GM19467 (cell line): ENCODE measurements around the gene ACAT2.
"Not testable (repeated sequence)": the region's sequence is repeated elsewhere in the genome, so short reads cannot be mapped to it uniquely, and the experiment has no call there.

ENCODE experiments used
- ATAC-seq: cut with Tn5 transposase; IDR thresholded peaks from one replicate; pipeline ENCODE4 v1.9.1; 2021; ENCODE audit warnings: mild to moderate bottlenecking, moderate library complexity; ENCODE audit not compliant: unreplicated experiment

ACAT2 gene

DNA sequence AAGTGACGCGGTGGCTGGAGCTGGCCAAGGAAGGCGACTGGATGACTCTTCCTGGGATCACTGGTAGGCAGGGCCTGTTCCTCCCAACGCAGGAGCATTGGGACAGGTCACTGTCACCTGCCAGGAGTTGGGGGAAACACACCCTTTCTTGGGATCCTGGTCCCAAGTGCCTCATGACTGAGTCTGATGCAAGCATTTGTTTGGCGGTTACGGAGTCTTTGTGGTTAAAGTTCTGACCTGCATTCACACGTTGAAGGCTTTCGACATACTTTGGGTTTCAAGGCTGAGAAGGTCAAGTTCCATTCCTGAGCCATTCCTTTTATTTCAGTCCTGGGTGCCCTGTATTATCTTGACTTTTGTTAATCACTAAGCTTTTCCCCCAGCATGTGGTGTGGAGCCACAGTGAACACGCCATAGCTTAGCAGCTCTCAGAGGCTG lies 44.2 kb downstream of the ACAT2 start:
- no peak for ATAC-seq

DNA sequence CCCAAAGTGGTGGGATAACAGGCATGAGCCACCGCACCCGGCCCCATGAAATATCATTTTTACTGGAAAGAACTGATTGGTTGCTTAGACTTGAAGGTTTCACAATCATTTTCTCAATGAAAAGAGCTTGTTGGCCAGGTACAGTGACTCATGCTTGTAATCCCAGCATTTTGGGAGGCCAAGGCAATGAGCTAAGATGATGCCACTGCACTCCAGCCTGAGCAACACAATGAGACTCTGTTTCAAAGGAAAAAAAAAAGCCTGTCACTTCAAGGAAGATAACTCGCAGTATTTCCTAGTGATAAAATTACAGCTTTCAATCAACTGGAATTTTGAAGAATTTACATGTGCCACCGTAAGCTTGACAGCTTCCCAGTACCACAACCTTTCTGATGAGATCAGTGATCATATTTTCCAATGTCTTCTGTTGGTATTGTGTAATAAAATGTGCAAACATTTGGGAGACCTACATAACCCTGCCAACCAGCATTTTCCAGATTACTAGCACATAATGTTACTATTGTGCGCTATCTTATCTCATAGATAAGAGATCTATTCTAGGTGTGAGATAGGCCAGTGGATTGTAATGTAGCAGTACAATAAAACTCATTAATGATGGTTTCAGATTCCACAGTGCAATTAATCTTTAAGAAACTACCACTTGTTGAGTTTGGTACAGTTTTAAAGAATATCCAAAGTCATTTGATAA lies 45.5 kb downstream of the ACAT2 start:
- ATAC-seq: no peak

DNA sequence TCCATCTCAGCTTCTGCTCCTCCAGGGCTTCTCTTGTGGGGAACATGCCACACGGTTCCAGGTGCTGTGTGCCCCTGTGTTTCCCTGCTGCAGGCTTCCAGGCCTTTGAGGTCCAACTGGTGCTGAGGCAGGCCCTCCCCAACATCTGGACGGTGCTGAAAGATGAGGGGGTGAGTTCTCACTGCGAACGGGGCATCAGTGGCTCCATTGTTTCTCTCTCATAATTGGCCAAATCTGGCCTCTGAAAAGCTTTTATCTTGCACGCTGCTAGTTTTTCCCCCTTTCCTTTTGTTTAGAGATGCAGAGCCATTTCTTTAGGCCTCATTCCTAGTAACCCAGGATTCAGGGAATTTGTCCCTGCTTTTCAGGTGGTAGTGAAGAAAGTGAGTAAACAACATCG lies 46.8 kb downstream of the ACAT2 start:
- ATAC-seq: no peak

DNA sequence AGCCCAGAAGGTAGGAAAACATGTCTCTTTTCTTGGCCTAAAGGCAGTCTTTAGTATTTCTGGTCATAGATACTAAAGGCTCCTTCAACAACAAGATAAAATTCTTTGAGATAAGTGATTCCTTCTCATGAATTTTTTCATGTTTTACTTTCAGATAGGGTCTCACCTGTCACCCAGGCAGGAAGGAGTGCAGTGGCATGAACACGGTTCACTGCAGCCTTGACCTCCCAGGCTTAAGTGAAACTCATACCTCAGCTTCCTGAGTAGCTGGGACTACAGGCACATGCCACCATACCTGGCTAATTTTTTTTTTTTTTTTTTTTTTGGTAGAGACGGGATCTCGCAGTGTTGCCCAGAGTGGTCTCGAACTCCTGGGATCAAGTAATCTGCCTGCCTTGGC lies 47.3 kb downstream of the ACAT2 start:
- no peak for ATAC-seq

DNA sequence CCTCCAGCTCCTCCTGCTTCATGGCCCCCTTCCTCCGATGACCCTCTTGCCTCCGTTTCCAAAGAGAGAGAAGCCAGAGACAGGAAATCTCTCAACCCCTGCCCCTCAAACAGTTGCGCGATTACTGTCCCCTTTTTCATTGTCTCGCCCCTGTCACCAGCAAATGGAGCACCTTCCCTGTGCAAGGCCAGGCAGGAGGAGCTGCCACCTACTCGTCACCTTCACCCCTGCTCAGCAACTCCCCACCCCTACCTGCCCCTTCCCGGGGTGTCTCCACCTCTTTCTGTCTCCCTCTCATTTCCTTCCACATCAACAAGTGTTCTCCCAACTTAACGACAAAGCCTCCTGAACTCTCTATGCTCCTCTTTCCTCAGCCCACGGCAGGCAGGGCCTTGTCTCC lies 51.9 kb downstream of the ACAT2 start:
- no peak for ATAC-seq

DNA sequence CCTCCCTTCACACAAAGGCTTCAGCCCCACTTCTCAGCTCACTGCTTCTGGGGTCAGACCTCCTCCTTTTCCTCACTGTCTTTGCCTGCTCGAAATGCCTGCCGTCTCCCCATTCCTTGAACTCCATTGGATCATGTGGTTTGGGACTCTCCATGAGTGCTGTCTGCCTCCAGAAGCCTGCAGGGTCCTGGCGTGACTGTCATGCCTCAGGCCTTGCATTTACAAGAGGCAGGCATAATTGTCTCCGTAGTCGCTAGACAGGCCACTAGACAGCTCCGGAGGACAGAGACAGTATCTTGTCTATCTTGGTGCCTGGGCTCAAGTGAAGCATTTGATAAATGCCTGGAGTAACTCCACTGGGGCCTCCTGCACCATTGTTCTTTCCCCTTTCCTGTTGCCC lies 53.6 kb downstream of the ACAT2 start:
- ATAC-seq: no peak

- not testable (repeated sequence) for ATAC-seq
Observed at GRCh38 chr6:159816775-159817174, 54.9 kb downstream of the ACAT2 start.

GRCh38 chr6:159817951-159818739 lies 56.3 kb downstream of the ACAT2 start:
- no peak for ATAC-seq

- ATAC-seq: no peak
Observed at GRCh38 chr6:159819098-159819497, 57.3 kb downstream of the ACAT2 start.

DNA sequence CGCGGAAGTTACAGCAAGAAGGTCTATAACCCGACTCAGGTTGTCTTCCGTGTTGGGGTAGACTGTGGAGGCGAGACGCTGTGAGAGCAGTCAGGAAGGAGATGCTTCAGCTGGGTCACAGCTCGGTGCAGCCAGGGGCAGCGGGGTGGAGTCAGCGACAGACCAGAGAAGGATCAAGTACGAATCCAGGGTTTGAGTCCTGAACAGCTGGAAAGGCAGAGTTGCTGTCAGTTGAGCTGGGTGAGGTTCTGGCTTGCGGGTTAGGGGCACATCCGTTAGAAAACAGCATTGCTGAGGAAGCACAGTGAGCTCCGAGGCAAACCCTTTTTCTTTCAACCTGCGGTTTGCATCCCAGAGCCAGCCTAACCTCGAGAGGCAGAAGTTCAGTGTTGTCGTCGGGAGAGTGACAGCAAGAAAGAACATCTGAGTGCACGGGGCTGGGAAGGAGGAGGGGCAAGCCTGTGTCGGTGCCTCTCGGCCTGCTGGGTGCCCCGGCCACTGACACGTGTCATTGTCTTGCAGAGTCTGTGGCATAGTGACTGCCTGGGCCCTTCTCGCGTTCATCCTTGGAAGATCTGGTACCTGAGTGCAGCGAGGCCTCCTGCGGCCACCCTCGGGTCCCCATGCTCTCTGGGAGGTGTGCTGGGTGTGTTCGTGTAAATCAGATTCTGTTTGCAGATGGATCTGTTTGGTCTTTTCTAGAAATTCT lies 58.2 kb downstream of the ACAT2 start:
- ATAC-seq: peak; percentile 60

GRCh38 chr6:159821122-159821521 lies 59.3 kb downstream of the ACAT2 start:
- no peak for ATAC-seq

DNA sequence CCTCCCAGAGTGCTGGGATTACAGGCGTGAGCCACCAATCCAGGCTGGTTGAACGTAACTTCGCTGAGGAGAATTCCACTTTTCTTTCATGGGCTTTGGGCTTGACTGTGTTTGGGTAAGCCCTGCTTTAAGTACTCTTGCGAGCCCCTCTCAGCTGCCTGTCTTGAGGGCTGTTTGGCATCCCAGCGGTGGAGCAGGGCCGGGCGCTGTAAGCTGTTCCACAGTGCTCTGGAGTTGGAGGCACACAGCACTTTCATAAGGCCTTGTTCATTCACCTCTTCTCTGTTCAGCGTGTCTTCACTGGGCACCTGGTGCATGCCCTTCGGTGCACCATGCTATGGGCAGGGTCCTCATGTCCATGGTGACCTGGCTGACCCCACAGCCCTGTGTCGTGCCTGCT lies 59.9 kb downstream of the ACAT2 start:
- no peak for ATAC-seq

DNA sequence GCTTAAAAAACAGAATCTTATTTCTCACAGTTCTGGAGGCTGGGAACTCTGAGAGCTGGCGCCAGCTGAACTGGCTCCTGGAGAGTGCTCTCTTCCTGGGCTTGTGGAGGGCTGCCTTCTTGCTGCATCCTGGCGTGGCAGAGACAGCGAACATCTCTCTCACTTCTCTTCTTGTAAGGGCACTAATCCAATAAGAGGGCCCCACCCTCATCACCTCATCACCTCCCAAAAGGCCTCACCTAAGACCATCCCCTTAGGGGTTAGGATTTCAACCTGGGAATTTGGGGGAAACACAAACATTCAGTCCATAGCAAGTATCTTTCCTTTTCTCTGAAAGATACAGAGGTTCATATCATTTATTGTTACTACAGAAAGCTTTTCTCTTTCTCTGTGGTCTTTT lies 62.1 kb downstream of the ACAT2 start:
- no peak for ATAC-seq

DNA sequence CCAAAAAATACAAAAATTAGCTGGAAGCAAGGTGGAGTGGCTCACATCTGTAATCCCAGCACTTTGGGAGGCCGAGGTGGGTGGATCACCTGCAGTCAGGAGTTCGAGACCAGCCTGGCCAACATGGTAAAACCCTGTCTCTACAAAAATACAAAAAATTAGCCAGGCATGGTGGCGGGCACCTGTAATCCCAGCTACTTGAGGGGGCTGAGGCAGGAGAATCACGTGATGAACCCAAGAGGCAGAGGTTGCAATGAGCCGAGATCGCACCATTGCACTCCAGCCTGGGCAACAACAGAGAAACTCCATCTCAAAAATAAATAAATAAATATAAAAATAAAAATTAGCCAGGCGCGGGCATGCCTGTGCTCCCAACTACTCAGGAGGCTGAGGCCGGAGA lies 62.8 kb downstream of the ACAT2 start:
- ATAC-seq: not testable (repeated sequence)

DNA sequence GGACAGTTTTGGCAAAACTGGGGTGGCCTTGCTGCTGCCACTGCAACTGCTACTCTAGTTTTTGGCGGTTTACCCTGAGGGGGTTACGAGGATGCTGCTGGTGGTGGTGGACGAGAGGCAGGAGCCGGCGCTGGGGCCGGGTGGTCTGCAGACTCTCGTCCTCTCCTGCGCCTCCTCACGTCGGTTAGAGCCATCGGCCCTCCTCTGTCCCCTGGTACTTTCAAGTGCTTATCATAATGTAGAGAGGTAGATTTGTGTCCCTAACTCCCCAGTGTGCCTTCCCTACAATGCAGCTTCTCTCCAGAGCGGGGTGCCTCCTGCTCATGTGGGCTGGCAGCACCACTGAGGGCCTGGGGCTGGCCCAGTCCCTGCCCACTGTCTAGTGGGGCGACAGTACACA lies 64.2 kb downstream of the ACAT2 start:
- ATAC-seq: no peak

DNA sequence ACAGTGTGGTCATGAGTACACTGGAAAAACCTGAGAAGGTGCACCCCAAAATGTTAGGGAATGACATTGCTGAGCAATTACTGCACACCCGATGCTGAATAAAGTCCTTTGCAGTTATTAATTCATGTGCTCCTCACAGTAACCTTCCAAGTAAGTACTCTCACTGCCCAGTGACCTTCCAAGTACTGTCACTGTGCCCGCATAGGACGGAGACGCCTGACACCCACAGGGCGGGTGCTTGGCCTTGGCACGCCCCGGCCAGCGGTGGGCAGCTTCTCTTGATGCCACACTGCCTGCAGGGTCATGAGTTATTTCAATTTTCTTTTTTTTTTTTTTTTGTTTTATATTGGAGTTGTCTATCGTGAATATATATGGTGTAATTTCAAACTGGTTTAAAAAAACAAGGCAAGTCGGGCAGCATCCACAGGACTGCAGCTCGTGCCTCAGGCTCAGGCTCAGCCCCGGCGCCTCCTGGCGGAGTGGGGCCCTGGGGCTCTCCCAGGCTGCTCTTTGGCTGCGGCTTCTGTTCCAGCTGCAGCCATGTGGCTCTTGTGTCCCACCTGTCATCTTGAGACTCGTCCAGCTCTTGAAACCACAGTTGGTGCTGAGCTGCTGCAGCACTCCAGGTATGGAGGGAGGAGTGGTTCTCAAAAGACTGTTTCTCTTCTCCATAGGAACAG lies 65.3 kb downstream of the ACAT2 start:
- ATAC-seq: no peak

GRCh38 chr6:159828074-159828473 lies 66.2 kb downstream of the ACAT2 start:
- no peak for ATAC-seq
